GM19463 (cell line): ENCODE results near the gene CNTNAP3B.
"Not testable (repeated sequence)": the region's sequence is repeated elsewhere in the genome, so short reads cannot be mapped to it uniquely, and the experiment has no call there.

Experiments used
- ATAC-seq: cut with Tn5 transposase; IDR thresholded peaks from one replicate; pipeline ENCODE4 v1.9.1; 2021; ENCODE audit warnings: mild to moderate bottlenecking, moderate library complexity; ENCODE audit not compliant: unreplicated experiment

CNTNAP3B gene

GRCh38 chr9:42129073-42129729, at the start of gene CNTNAP3B:
Gene CNTNAP3B, minus strand, starts transcription at chr9:42129426. Its CDS starts 332 bp downstream, at chr9:42129094.
- not testable (repeated sequence) for ATAC-seq

- ATAC-seq = not testable (repeated sequence)
Observed at GRCh38 chr9:42160299-42160698, 31.1 kb upstream of the CNTNAP3B start.

GRCh38 chr9:42127056-42127841, 2.0 kb downstream of the CNTNAP3B start:
- ATAC-seq = not testable (repeated sequence)

- ATAC-seq = not testable (repeated sequence)
Observed at GRCh38 chr9:42121007-42121406, 8.2 kb downstream of the CNTNAP3B start.

GRCh38 chr9:42095929-42096328, 33.3 kb downstream of the CNTNAP3B start:
- ATAC-seq = not testable (repeated sequence)

- not testable (repeated sequence) for ATAC-seq
Observed at GRCh38 chr9:42084559-42084952, 44.7 kb downstream of the CNTNAP3B start.

- ATAC-seq = not testable (repeated sequence)
Observed at GRCh38 chr9:42083877-42084558, 45.2 kb downstream of the CNTNAP3B start.

- ATAC-seq = not testable (repeated sequence)
Observed at GRCh38 chr9:42080376-42080775, 48.9 kb downstream of the CNTNAP3B start.

- not testable (repeated sequence) for ATAC-seq
Observed at GRCh38 chr9:42074868-42075267, 54.4 kb downstream of the CNTNAP3B start.

GRCh38 chr9:42071026-42071425, 58.2 kb downstream of the CNTNAP3B start:
- not testable (repeated sequence) for ATAC-seq

GRCh38 chr9:42070035-42070799, 59.0 kb downstream of the CNTNAP3B start:
- ATAC-seq = not testable (repeated sequence)

- not testable (repeated sequence) for ATAC-seq
Observed at GRCh38 chr9:42053874-42054273, 75.4 kb downstream of the CNTNAP3B start.

GRCh38 chr9:42050701-42051100, 78.5 kb downstream of the CNTNAP3B start:
- ATAC-seq = not testable (repeated sequence)

- ATAC-seq = not testable (repeated sequence)
Observed at GRCh38 chr9:42044422-42045010, 84.7 kb downstream of the CNTNAP3B start.

- ATAC-seq = not testable (repeated sequence)
Observed at GRCh38 chr9:42033541-42033940, 95.7 kb downstream of the CNTNAP3B start.

GRCh38 chr9:42020639-42021038, 108.6 kb downstream of the CNTNAP3B start:
- not testable (repeated sequence) for ATAC-seq

GRCh38 chr9:42018220-42018922, 110.9 kb downstream of the CNTNAP3B start:
- ATAC-seq = not testable (repeated sequence)

- ATAC-seq = not testable (repeated sequence)
Observed at GRCh38 chr9:42014317-42014716, 114.9 kb downstream of the CNTNAP3B start.

- ATAC-seq = not testable (repeated sequence)
Observed at GRCh38 chr9:41991607-41992006, 137.6 kb downstream of the CNTNAP3B start.

- not testable (repeated sequence) for ATAC-seq
Observed at GRCh38 chr9:41980271-41980670, 149.0 kb downstream of the CNTNAP3B start.
